HEK293T (cell line): ENCODE data around the gene ZNF433.

Source experiments
- ARNT ChIP-seq: fragments of 450-650 bp; IDR thresholded peaks from 2 replicates; pipeline ENCODE4 v1.6.1; 2017; ENCODE audit warnings: mild to moderate bottlenecking
- BHLHE40 ChIP-seq: fragments of 450-650 bp; IDR thresholded peaks from 2 replicates; pipeline ENCODE4 v1.6.1; 2016; ENCODE audit warnings: mild to moderate bottlenecking, moderate library complexity, borderline replicate concordance
- ELF4 ChIP-seq: fragments of 450-650 bp; IDR thresholded peaks from 2 replicates; pipeline ENCODE4 v1.6.1; 2017; ENCODE audit warnings: antibody characterized with exemption
- FOXA1 ChIP-seq: fragments of 450-650 bp; IDR thresholded peaks from 2 replicates; pipeline ENCODE4 v1.6.1; 2016; ENCODE audit warnings: mild to moderate bottlenecking
- FOXK2 ChIP-seq: fragments of 450-650 bp; IDR thresholded peaks from 2 replicates; pipeline ENCODE4 v1.6.1; 2016; ENCODE audit warnings: mild to moderate bottlenecking
- FOXM1 ChIP-seq: fragments of 450-650 bp; IDR thresholded peaks from 2 replicates; pipeline ENCODE4 v1.6.1; 2017; ENCODE audit warnings: mild to moderate bottlenecking, borderline replicate concordance
- L3MBTL2 ChIP-seq: fragments of 450-650 bp; conservative IDR thresholded peaks from 2 replicates; pipeline ENCODE4 v1.6.1; 2016; ENCODE audit warnings: mild to moderate bottlenecking
- LEF1 ChIP-seq: fragments of 450-650 bp; IDR thresholded peaks from 2 replicates; pipeline ENCODE4 v1.6.1; 2017; ENCODE audit warnings: mild to moderate bottlenecking, borderline replicate concordance
- NFRKB ChIP-seq: fragments of 450-650 bp; IDR thresholded peaks from 2 replicates; pipeline ENCODE4 v1.6.1; 2016; ENCODE audit warnings: mild to moderate bottlenecking, moderate library complexity
- SP1 ChIP-seq: fragments of 450-650 bp; IDR thresholded peaks from 2 replicates; pipeline ENCODE4 v1.6.1; 2017
- SUZ12 ChIP-seq: fragments of 450-650 bp; IDR thresholded peaks from 2 replicates; pipeline ENCODE4 v1.6.1; 2016; ENCODE audit warnings: mild to moderate bottlenecking
- TARDBP ChIP-seq: fragments of 450-650 bp; IDR thresholded peaks from 2 replicates; pipeline ENCODE4 v1.6.1; 2016

- no peak for TF ChIP-seq FOXA1
- TF ChIP-seq LEF1 = no peak
- no peak for TF ChIP-seq SUZ12
- no peak for TF ChIP-seq FOXM1
- TF ChIP-seq SP1 = no peak
- TF ChIP-seq NFRKB = no peak
- TF ChIP-seq L3MBTL2 = no peak
- TF ChIP-seq BHLHE40 = no peak
- no peak for TF ChIP-seq ELF4
- no peak for TF ChIP-seq TARDBP
- TF ChIP-seq FOXK2 = no peak
- no peak for TF ChIP-seq ARNT
These were observed 41.9 kb upstream of the ZNF433 start for GRCh38 chr19:12077375-12077774.
